Body of pancreas (tissue), 4 donors: ENCODE measurements around the gene CYSLTR2.

Source experiments
- POLR2A ChIP-seq, 3 donors: fragments of 450-650 bp; IDR thresholded peaks; one replicate each; pipeline ENCODE4 v1.6.1; 2016; ENCODE audit warnings: antibody characterized with exemption in 3 of 3, mild to moderate bottlenecking in 2 of 3
- TF ChIP-seq, protein P1 (sequence below), 7 experiments: fragments of 450-650 bp in 4 of 7; fragments of 200-600 bp in 3 of 7; sonication (generic) in 3 of 7; IDR thresholded peaks; one replicate each; pipeline ENCODE4 v1.5.1; 2016 to 2019; ENCODE audit warnings: antibody characterized with exemption in 7 of 7

DNA sequence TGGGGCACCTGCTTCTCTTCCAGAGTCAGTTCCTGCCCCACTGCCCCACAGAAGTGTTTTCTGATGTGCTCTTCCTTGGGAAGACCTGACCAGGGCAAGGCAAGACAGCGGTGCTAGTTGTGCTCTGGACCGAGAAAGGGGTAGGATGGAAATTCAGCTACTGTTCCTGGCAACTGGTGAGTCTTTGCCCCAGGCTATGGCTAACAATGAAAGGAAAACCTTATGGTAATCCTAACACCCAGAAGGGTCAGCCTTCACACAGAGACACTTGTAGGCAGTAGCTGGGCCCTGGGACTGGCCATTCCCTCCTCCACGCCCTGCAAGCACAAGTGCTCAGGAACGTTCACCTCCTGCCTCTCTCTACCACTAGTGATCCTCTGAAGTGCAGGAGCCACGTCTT is 9.6 kb upstream of the CYSLTR2 start:
- TF ChIP-seq, protein P1, sequence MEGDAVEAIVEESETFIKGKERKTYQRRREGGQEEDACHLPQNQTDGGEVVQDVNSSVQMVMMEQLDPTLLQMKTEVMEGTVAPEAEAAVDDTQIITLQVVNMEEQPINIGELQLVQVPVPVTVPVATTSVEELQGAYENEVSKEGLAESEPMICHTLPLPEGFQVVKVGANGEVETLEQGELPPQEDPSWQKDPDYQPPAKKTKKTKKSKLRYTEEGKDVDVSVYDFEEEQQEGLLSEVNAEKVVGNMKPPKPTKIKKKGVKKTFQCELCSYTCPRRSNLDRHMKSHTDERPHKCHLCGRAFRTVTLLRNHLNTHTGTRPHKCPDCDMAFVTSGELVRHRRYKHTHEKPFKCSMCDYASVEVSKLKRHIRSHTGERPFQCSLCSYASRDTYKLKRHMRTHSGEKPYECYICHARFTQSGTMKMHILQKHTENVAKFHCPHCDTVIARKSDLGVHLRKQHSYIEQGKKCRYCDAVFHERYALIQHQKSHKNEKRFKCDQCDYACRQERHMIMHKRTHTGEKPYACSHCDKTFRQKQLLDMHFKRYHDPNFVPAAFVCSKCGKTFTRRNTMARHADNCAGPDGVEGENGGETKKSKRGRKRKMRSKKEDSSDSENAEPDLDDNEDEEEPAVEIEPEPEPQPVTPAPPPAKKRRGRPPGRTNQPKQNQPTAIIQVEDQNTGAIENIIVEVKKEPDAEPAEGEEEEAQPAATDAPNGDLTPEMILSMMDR (IDR thresholded peaks at IDR 0.05): no peak
- TF ChIP-seq POLR2A (IDR thresholded peaks at IDR 0.05): no peak
